Neural crest cell (in vitro differentiated cells): ENCODE data around the gene MOG. TPM values are rescaled to one million over a fixed set of nuclear protein-coding genes. Genes with fewer than 3 reads are reported as not detected.

Experiments used
- DNase-seq: peaks from one replicate; pipeline ENCODE4 v3.0.0; 2021; ENCODE audit warnings: low read depth, mixed read lengths, low spot score
- H3K27ac Mint-ChIP-seq: one replicate; pipeline ENCODE4 v1.8.0; 2021; ENCODE audit warnings: mild to moderate bottlenecking, mixed read lengths; ENCODE audit not compliant: unreplicated experiment
- H3K27me3 Mint-ChIP-seq: 2 replicates; pipeline ENCODE4 v1.8.0; 2021; ENCODE audit warnings: low read depth, mild to moderate bottlenecking, mixed read lengths
- H3K36me3 Mint-ChIP-seq: 2 replicates; pipeline ENCODE4 v1.8.0; 2021; ENCODE audit warnings: low read depth, mild to moderate bottlenecking, mixed read lengths
- H3K4me1 Mint-ChIP-seq: 2 replicates; pipeline ENCODE4 v1.8.0; 2021; ENCODE audit warnings: mixed read lengths
- H3K4me3 Mint-ChIP-seq: one replicate; pipeline ENCODE4 v1.8.0; 2021; ENCODE audit warnings: mild to moderate bottlenecking, mixed read lengths
- H3K9me3 Mint-ChIP-seq: 2 replicates; pipeline ENCODE4 v1.8.0; 2021; ENCODE audit warnings: mixed read lengths
- CTCF ChIP-seq: fragments of 200-600 bp; sonication (generic); conservative IDR thresholded peaks from 2 replicates; pipeline ENCODE4 v1.5.0; 2021; ENCODE audit warnings: antibody characterized with exemption, mild to moderate bottlenecking
- total RNA-seq: library from RNA; stranded (reverse); gene quantifications from 2 replicates; pipeline ENCODE4 v1.2.1, GENCODE V29; 2021

MOG gene
- total RNA-seq, 1 donor from 2014 or later = not detected

DNA sequence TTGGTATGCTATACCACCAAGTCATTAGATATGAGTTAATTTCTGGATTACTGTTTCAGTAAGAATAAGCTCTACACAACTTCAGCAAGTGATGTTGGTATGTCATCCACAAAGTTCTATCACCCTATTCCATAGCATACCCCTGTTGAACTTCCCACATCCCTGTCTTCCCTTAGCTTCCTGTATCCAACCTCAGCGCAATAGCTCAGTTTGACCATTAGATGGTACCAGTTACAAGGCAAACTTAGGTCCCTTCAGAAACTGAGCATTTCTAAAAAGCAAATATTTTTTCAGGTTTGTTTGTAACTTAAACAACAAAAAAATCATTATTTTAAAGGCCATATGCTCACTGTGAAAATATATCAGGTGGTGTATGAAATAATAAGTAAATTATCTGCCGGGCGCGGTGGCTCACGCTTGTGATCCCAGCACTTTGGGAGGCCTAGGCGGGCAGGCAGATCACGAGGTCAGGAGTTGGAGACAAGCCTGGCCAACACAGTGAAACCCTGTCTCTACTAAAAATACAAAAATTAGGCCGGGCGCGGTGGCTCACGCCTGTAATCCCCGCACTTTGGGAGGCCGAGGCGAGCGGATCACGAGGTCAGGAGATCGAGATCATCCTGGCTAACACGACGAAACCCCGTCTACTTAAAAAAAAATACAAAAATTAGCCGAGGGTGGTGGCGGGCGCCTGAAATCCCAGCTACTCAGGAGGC is 8.8 kb upstream of the MOG start:
- Mint-ChIP-seq H3K27ac (no peak overlapping the region), H3K36me3 (no peaks in the 10 kb centered on the region), H3K9me3 (no peaks in the 10 kb centered on the region), H3K27me3 (no peaks in the 10 kb centered on the region), H3K4me3 (no peak overlapping the region), H3K4me1 (peaks cover 13% of the 10 kb centered on the region)
- DNase-seq = no peak
- TF ChIP-seq CTCF = peak; percentile 66

GRCh38 chr6:29649701-29650673 is 6.9 kb upstream of the MOG start:
- TF ChIP-seq CTCF = peak; percentile 88
- Mint-ChIP-seq H3K27me3 (peaks cover 2% of the 10 kb centered on the region), H3K4me1 (peaks cover 13% of the 10 kb centered on the region), H3K36me3 (no peaks in the 10 kb centered on the region), H3K4me3 (peak overlapping the region; percentile 73), H3K9me3 (no peaks in the 10 kb centered on the region), H3K27ac (peak overlapping the region; percentile 75)
- DNase-seq = peak; percentile 99

GRCh38 chr6:29651413-29652197 is 5.3 kb upstream of the MOG start:
- TF ChIP-seq CTCF = peak; percentile 78
- H3K4me1 Mint-ChIP-seq = peaks cover 13% of the 10 kb centered on the region
- H3K27ac Mint-ChIP-seq = no peak overlapping the region
- no peaks in the 10 kb centered on the region for H3K36me3 Mint-ChIP-seq
- H3K9me3 Mint-ChIP-seq = no peaks in the 10 kb centered on the region
- DNase-seq = no peak
- H3K27me3 Mint-ChIP-seq = peaks cover 5% of the 10 kb centered on the region
- peak overlapping the region; percentile 67 for H3K4me3 Mint-ChIP-seq

DNA sequence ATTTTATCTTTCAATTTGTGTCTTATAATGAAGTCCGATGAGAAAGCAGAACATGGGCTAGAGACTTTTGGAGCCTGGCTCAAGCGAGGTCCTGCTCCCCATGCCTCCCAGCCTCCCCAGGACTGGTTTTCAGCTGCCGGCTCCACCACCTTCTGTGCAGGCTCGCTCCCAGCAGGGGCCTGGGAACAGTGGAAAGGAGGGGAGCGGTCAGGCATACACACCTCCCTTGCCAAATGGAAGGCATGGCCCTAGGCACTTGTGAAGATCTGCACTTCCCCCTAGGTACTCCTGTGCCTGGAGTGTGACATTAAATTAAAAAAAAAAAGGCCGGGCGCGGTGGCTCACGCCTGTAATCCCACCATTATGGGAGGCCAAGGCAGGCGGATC is 4.7 kb upstream of the MOG start:
- Mint-ChIP-seq H3K9me3 (no peaks in the 10 kb centered on the region), H3K36me3 (no peaks in the 10 kb centered on the region), H3K4me1 (peaks cover 13% of the 10 kb centered on the region), H3K4me3 (no peak overlapping the region), H3K27ac (no peak overlapping the region), H3K27me3 (peaks cover 5% of the 10 kb centered on the region)
- no peak for DNase-seq
- no peak for TF ChIP-seq CTCF

- no peak overlapping the region for H3K27ac Mint-ChIP-seq
- peak; percentile 88 for TF ChIP-seq CTCF
- H3K9me3 Mint-ChIP-seq = no peaks in the 10 kb centered on the region
- peak; percentile 31 for DNase-seq
- no peaks in the 10 kb centered on the region for H3K36me3 Mint-ChIP-seq
- no peak overlapping the region for H3K4me3 Mint-ChIP-seq
- peaks cover 12% of the 10 kb centered on the region for H3K27me3 Mint-ChIP-seq
- peaks cover 13% of the 10 kb centered on the region for H3K4me1 Mint-ChIP-seq
Measured at GRCh38 chr6:29653452-29654038, 3.3 kb upstream of the MOG start.
